Measurements from ENCODE around the gene TRPC4AP. TPM values are rescaled to one million over a fixed set of nuclear protein-coding genes. Genes with fewer than 3 reads are reported as not detected.
A peak's percentile ranks its signal among the peaks of the same experiment; 100 is the strongest.

The TRPC4AP gene
- total RNA-seq, 1 experiment from 2014 or later = 25.7 TPM

DNA sequence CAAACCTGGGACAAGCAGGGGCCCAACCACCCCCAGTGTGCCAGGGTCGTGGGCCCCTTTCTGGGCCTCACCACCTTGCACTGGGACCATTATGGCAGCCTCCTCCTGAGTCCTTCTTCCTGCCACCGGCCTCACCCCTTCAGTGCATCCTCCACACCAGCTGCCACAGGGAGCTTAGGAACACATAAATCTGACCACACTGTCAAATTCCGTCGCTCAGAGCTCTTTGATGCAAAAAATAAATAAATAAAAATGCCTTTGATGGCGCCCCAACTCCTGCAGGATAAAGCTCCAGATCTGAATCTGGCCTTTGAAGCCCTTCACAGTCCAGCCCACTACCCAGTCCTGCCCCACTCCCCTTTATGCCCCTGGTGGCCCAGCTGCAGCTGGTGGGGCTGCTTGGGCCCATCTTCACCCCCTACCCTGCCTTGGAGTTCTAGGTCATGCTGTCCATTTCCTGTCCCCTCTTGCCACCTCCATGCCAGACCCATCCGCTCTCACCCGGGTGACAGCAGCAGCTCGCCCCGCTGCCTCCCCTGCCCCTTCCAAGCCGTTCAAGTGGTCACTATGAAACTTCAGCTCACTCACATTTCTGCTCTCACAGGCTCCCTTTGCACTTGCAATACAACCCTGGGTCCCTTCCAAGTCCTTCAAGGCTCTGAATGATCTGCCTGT is 120.9 kb downstream of the TRPC4AP start:
- DNase-seq (ENCODE audit: low read depth) = no peak

DNA sequence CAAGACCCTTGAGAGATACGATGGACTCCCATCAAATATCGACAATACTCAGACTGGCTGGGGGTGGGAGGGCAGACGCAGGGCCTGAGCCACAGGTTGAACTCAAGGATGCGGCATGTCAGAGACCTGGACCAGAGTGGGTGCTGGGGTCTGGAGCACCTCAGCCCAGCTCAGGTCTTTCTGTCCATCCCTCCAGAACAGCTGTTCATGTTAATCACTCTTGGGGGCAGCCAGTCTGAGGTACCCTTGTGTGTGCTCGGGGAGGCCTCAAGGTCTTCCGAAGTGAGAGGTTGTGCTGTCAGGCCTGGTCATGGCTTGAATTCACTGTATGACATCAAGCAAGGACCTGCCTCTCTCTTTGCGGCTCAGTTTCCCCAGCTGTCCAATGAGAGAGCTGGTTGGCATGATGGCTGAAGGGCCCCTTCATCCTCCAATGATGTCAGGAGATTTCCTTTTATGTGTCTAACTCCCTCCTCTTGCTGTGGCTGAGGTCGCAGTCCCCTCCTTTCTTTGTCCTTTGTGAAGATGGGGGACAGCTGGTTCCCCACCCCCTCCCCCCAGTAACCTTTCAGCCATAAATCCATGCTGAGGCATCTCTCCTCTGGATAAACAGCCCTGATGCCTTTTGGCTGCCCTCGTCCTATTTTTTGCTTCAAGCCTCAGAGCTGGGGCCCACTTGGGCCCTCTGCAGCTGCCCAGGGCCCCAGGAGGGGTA is 121.6 kb downstream of the TRPC4AP start:
- DNase-seq (ENCODE audit: low read depth) = no peak

DNA sequence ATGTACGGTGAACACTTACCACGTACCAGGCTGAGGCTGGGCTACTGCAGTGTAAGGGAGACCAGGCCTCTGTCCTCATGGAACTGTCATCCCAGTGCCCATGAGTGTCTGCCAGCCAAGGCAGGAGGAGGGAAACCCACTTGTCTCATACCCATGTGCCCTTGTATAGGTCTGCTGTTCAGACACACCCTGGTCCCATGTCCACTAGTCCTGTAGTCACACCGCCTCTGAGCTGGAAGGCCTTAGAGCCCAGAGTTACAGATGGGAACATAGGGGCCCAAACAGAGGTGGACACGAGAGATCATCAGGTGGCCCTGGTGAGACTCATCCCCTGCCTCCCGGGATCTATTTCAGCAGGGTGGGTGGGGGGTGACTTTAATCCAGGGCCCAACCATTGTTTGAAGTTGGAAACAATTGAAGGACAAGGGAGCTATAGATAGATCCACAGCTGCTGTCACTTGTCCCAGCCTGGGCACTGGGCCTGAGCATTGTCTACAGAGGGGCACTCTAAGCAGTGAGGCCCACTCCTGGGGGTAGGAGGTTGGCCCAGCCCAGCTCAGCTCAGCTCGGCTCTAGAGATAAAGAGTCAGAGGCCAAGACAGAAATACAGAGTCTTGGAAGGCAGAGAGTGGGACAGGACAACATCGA is 122.3 kb downstream of the TRPC4AP start:
- no peak for DNase-seq (ENCODE audit: low read depth)

DNA sequence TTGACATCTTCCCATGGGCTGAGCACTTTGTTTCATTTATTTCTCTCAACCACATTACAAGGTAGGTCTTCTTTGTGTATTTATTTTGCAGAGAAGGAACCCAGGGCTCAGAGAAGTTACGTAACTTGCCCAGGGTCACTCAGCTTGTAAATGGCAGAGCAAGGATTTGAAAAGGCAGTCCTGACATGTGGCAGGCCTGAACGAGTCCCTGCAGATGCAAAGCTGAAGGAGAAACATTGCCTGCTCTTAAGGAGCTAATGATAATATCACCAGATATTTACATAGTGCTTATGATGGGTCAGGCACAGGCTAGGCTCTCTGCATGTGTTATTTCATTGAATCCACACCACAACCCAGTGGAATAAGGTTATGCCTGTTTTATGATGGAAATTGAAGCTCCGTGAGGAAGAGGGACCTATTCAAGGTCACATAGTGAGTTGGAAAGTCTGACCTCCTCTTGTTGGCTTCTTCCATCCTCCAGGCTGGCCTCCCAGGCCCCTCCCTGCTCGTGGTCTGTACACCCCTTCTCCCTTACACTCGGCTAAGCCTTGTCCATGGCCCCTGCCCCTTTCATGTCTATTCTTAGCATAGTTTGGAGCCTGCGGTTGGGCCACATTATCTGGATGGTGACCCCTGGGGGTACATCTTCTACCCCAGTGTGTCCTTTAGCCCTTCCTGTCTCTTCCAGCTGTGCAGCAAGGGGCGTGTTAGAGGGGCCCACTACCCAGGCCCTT is 124.4 kb downstream of the TRPC4AP start:
- no peak for DNase-seq (ENCODE audit: low read depth)

DNA sequence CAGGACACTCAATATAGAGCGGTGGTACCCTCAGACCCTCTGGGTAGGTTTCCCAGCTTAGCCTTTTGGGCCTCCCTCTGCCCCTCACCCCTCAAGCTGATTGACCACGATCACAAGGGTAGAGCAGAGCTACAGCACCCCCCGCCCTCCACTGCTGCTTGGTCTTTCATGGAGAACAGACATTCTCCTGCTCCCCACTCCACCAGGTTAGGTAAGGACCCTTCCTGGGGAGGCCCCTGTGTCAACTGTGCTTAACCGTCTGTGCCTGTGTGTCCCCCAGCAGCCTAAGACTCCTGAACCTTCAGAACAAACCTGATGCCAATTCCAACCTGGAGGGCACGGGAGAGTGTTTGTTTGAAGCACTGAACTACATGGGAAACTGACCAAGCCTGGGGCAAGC is 125.2 kb downstream of the TRPC4AP start:
- DNase-seq (ENCODE audit: low read depth) = no peak

DNA sequence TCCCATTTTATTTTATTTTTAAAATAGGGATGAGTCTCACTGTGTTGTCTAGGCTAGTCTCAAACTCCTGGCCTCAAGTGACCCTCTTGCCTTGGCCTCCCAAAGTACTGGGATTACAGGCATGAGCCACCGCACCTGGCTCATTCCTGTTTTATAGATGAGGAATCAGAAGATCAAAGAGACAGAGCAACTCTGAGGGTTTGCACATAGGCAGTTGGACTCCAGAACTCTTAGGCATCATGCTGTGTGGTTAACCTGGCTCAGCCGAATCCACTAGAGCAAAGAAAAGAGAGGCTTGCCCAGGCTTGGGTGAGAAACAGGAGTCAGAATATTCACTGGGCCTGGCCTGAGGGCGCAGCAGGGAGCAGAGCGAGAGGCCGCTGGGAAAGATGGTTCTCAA is 127.6 kb downstream of the TRPC4AP start:
- DNase-seq (ENCODE audit: low read depth) = no peak

GRCh38 chr20:34964486-34964885 is 128.1 kb downstream of the TRPC4AP start:
- no peak for DNase-seq (ENCODE audit: low read depth)

GRCh38 chr20:34956751-34957472 is 135.7 kb downstream of the TRPC4AP start:
- DNase-seq (ENCODE audit: low read depth) = no peak

- no peak for DNase-seq (ENCODE audit: low read depth)
Observed at GRCh38 chr20:34956041-34956458, 136.6 kb downstream of the TRPC4AP start.

- DNase-seq (ENCODE audit: low read depth) = peak; percentile 98
Observed at GRCh38 chr20:34955231-34956040, 137.2 kb downstream of the TRPC4AP start, which contains the start of the genes GSS and MYH7B. Gene GSS, minus strand, starts transcription at chr20:34955806. Its CDS starts 3,954 bp downstream, at chr20:34951852. Gene MYH7B, plus strand, starts transcription at chr20:34955868. Its CDS starts 22,138 bp downstream, at chr20:34978006.

DNA sequence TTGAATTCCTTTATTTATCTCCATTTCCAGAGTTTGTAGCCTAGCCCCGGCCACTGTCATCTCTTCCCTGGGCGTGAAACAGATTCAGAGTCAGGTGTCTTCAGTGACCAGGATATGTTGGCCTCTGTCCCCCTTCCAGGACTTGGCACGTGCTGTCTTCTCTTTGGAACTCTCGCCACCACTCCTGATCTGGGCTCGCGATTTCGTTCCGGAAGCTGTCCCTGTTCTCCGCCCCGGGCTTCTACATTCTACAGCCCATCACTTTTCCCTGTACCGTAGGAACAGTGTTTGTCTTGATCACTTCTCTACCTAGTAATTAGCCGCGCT is 137.7 kb downstream of the TRPC4AP start:
- DNase-seq (ENCODE audit: low read depth) = peak; percentile 33

GRCh38 chr20:34953960-34954359 is 138.6 kb downstream of the TRPC4AP start:
- no peak for DNase-seq (ENCODE audit: low read depth)

DNA sequence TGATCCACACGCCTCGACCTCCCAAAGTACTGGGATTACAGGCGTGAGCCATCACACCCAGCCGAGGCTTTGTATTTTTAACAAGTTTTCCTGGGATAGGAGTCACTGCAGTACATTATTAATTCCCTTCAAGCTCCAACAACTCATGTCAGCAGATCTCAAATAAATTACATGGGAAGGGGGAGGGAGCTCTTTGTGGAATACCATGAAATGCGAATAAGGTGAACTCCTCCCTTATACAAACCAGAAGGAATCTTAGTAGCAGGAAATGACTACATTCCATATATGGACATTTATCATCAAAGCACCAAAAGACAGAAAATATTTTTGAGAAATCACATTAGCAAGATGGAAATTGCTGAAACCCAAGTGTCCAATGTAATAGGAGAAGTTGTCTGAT is 139.9 kb downstream of the TRPC4AP start:
- DNase-seq (ENCODE audit: low read depth) = no peak

Other genes starting within 250 kb of the TRPC4AP start
- gene GGT7, start 220.0 kb downstream of the TRPC4AP start, total RNA-seq (2014; rRNA removed; shearing (Covaris generic)) = 1.5 and 2.1 TPM in 2 replicates
- gene ACSS2, start 216.2 kb downstream of the TRPC4AP start, total RNA-seq (2014; rRNA removed; shearing (Covaris generic)) = 11.7 and 17.3 TPM in 2 replicates
- gene GSS, start 137.0 kb downstream of the TRPC4AP start, total RNA-seq (2014; rRNA removed; shearing (Covaris generic)) = 79.0 and 90.2 TPM in 2 replicates
- not detected in 2 replicates for gene MYH7B, start 136.9 kb downstream of the TRPC4AP start, total RNA-seq (2014; rRNA removed; shearing (Covaris generic))
- gene EDEM2, start 54.5 kb upstream of the TRPC4AP start, total RNA-seq (2014; rRNA removed; shearing (Covaris generic)) = 22.7 and 25.9 TPM in 2 replicates
- gene PROCR, start 79.3 kb upstream of the TRPC4AP start, total RNA-seq (2014; rRNA removed; shearing (Covaris generic)) = 20.9 and 21.8 TPM in 2 replicates
- 0.54 and 0.86 TPM in 2 replicates for gene MMP24, start 133.9 kb upstream of the TRPC4AP start, total RNA-seq (2014; rRNA removed; shearing (Covaris generic))
- 1.1 and 2.2 TPM in 2 replicates for gene MMP24OS, start 185.3 kb upstream of the TRPC4AP start, total RNA-seq (2014; rRNA removed; shearing (Covaris generic))
- 316 and 384 TPM in 2 replicates for gene EIF6, start 192.0 kb upstream of the TRPC4AP start, total RNA-seq (2014; rRNA removed; shearing (Covaris generic))
- gene FAM83C, start 199.6 kb upstream of the TRPC4AP start, total RNA-seq (2014; rRNA removed; shearing (Covaris generic)) = not detected in 2 replicates

All from Daoy (cell line).